Sigmoid colon (tissue), 3 donors: ENCODE data around the gene TUBGCP2.

Experiments used
- CTCF ChIP-seq, 4 experiments: fragments of 450-650 bp in 3 of 4; fragments of 200-600 bp in 1 of 4; IDR thresholded peaks; one replicate each; pipeline ENCODE4 v1.5.1; 2016 to 2019; ENCODE audit warnings: antibody characterized with exemption in 4 of 4, mild to moderate bottlenecking in 3 of 4, moderate library complexity in 2 of 4
- POLR2A ChIP-seq, 2 donors: fragments of 450-650 bp; IDR thresholded peaks; one replicate each; pipeline ENCODE4 v1.6.1; 2016; ENCODE audit warnings: antibody characterized with exemption in 2 of 2, mild to moderate bottlenecking in 2 of 2, moderate library complexity in 2 of 2

GRCh38 chr10:133238466-133238804 is 70.2 kb downstream of the TUBGCP2 start:
- TF ChIP-seq CTCF (IDR thresholded peaks at IDR 0.05) (no peak), POLR2A (IDR thresholded peaks at IDR 0.05) (no peak)
